CD4-positive, alpha-beta T cell treated with Interleukin-4 for 4 hours (primary cell): ENCODE measurements around the gene MBNL2.

Experiments used
- DNase-seq: peaks from one replicate; pipeline ENCODE4 v3.0.0-alpha.2; 2020

MBNL2 gene

GRCh38 chr13:97387485-97387839 lies 165.3 kb downstream of the MBNL2 start:
- no peak for DNase-seq

DNA sequence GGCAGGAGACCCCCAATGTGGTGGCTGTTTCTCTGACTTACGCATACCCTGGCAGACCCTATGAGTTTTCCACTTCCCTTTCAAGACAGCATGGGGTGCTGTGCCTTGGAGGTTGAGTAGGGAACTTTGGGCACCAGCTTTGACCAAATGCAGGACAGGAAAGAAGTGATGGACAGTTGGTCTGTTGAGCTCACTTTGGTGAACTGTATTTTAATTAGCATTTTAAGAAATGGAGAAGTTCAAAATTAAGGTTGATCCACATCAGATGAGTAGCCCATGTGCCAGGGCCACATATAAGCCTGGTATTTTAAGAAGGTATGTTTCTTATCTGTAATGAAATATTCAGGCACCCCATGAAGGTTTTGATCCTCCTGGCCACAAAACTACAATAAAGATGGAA lies 165.8 kb downstream of the MBNL2 start:
- DNase-seq: no peak

DNA sequence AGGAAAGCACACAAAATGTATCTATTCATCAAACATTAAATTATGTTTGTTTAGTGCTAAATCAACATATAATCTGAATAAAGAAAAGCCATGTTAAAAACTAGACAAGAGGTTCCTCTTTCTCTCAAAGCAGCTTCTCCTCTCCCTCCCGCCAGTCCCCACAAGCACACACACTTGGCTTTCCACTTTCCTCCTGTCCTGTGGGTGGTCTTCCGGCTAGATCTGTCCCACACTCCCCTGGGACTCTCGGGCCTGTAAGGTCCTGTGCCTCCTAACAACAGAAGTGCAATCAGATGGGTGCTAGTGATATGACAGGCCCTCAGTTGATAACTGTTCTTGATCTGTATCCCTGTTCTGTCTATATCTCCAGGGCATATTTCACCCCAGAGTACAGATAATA lies 166.2 kb downstream of the MBNL2 start:
- DNase-seq: no peak

GRCh38 chr13:97390941-97391600 lies 168.9 kb downstream of the MBNL2 start:
- no peak for DNase-seq

DNA sequence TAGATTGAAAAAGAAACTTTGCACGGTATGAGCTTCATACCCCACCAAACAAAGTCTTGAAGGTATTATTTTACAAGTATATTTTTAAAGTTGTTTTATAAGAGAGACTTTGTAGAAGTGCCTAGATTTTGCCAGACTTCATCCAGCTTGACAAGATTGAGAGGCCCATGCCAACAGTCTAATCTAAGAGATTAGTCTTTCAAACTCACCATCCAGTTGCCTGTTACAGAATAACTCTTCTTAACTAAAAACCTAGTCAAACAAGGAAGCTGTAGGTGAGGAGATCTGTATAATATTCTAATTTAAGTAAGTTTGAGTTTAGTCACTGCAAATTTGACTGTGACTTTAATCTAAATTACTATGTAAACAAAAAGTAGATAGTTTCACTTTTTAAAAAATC lies 169.9 kb downstream of the MBNL2 start:
- DNase-seq: no peak

GRCh38 chr13:97394542-97394941 lies 172.4 kb downstream of the MBNL2 start:
- DNase-seq: no peak

GRCh38 chr13:97395447-97396136 lies 173.5 kb downstream of the MBNL2 start:
- no peak for DNase-seq

GRCh38 chr13:97397267-97397666 lies 175.1 kb downstream of the MBNL2 start:
- DNase-seq: no peak

- no peak for DNase-seq
These were observed 179.3 kb downstream of the MBNL2 start for GRCh38 chr13:97401421-97401820.

- no peak for DNase-seq
These were observed 182.0 kb downstream of the MBNL2 start for GRCh38 chr13:97403893-97404750.

DNA sequence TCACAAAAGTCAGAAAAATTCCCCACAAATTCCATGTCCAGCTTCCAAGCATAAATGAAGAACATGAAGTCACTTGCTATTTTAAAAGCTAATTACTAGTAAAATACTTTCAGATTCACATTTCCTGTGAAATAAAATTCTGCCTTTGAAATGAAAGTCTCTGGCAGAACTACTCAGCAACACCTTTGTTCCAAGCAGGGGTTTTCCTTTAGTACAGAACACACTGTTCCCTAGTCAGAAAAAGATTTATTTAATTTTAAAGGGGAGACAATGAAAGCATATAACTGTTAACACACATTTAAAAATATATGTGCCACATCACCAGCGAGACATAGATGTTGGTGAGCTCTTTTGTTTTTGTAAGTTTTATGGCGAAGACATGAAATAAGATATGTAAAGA lies 185.4 kb downstream of the MBNL2 start:
- DNase-seq: no peak

- no peak for DNase-seq
These were observed 186.8 kb downstream of the MBNL2 start for GRCh38 chr13:97408938-97409337.

- DNase-seq: no peak
These were observed 189.9 kb downstream of the MBNL2 start for GRCh38 chr13:97411984-97412383.

DNA sequence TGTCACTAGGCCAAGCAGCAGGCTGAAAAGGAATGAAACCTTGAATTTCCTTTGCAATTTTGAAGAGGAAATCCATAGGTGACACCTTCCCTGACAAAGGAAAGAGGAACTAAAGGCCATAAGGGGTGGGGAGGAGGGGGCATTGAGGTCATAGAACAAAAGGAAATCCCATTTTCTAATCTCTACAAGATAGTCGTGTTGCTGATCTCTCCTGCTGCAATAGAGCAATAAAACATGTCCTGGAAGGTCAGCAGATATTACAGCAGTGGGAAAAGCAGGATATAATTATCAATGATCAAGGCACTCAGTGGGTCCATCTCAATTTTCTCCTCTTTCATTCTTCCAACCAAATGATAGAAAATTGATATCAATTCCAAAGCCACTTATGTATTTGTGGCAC lies 191.6 kb downstream of the MBNL2 start:
- DNase-seq: no peak

GRCh38 chr13:97414392-97414791 lies 192.3 kb downstream of the MBNL2 start:
- no peak for DNase-seq

DNA sequence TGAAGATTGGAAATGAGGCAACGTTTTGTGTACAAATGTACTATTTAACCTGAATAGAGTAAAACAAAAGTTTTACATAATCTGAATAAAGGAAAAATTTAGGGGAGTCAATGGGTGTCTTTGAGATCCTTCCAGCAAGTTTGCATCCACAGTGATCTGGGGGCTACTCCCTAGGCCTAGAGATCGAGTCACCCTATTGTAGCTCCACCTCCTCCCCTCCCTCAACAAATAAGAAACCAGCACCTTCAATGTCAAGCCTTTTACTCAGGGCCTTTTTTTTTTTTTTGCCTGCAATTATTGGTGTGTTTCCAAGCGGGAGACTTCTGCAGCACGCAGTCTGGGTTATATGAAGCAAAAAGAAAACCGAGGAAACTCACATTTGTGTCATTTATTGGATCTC lies 195.6 kb downstream of the MBNL2 start:
- no peak for DNase-seq

DNA sequence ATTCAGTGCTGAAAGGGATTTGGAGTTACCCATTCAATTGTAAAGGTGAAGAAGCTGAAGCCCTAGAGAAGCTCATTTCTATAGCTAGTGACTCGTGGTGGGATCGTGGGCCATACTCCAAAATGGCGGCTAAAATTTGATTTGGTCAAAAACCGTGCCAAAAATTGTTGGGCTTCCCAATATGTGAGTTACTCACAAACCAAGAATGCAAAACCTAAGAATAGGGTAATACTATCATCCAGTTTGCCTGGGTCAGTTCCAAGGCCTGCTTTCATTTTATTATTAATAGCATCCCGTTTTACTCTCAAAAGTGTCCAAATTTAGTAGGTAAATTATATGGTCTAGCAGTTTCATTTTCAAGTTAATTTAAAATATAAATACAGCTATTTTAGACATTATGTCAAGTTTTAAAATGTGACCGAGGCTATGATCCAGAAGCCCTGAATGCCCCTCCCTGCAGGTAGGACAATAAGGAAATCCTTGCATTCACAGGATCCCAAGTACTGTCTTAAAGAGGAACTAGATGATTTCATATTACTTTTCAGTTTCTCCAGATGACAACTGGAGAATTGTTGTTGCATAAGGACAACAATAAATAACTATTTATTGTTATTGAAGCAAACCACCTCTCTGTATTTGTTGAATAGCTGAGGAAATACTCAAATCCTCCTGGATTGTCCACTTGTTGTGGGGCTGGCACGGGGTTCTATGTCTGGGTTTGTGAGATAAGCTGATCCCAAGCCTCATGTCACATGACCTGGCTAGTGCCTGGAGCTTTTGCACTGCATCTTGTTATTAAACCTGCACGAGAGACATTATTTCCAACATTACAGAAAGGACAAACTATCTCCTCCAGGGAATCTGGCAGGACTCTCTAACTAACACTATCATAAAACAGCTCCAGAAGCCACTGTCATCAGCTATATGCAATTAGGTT lies 200.3 kb downstream of the MBNL2 start:
- DNase-seq: no peak

DNA sequence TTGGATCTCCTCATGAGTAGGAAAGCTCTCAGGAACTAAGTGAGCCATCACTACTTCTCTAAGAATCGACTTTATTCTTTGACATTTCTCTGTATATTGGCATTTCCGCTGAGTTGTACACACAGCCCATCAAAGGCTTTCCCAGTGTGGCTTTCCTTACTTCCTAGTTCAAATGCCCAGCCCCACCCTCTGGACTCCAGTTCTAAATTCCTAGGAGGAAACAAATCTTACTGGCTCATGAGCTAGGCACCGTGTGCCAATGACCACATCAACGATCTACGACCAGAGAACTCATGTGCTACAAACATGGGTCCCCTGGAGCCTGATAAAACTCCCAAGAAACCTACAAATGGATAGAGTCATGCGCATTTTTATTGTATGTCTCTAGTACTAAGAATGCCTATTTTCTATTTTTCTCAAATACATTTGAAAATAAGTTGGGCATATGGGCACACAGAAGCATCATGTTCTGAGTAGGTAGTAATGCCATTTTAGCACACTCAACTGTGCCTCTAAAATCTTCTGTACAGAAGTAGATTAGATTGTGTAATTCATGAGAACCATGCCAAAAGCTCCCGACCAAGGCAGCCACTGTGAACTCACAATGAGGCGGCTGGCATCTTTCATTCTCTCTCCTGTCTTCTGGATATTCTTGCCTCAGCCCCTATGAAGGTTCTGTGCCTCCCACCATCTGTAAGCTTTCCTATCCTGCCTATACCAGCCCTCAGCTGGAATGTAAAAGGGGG lies 201.3 kb downstream of the MBNL2 start:
- no peak for DNase-seq

- DNase-seq: no peak
These were observed 203.5 kb downstream of the MBNL2 start for GRCh38 chr13:97425590-97425989.

GRCh38 chr13:97426695-97427094 lies 204.6 kb downstream of the MBNL2 start:
- no peak for DNase-seq

GRCh38 chr13:97429681-97430081 lies 207.5 kb downstream of the MBNL2 start:
- DNase-seq: no peak

DNA sequence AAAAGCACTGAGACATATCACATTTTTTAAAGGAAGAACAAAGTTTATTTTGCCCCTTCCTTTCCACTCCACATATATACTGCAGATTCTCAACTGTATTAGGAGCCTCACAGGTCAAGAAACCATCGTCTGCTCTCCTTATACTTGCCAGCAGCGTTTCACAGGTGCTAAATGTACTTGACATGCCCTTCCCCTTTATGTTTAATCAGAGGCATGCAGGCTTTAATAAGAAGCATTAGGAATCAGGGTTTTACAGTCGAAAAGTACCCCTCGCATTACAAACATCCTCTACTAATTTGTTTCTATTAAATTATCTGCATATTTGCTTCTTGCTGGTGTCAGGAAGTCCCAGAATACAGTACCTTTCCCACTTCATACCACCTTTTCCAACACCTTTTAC lies 208.2 kb downstream of the MBNL2 start:
- no peak for DNase-seq
